Hepatic stellate cell (primary cell): ENCODE measurements around the gene EIF4E1B.

Experiments
- DNase-seq: peaks from one replicate; pipeline ENCODE4 v3.0.0; 2011; ENCODE audit warnings: low spot score

Gene EIF4E1B

GRCh38 chr5:176691524-176691923, 61.0 kb downstream of the EIF4E1B start:
- DNase-seq = no peak

DNA sequence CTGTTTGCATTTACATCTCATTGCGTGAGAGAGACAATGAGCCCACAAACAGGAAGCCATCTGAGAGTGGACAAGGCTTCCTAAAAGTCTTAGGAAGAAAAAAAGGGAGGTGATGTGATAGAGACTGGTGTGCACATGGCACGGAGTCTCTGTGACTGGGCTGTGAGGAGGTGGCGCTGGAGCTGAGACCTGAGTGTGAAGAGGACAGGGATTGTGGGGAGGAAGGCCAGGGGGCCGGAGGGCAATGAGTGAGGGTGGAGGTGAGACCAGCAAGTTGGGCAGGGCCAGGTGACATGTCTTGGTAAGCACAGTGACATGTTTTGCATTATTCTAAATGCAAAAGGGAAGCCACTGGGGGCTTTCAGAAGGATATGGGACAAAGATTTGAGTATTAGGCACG, 61.9 kb downstream of the EIF4E1B start:
- no peak for DNase-seq

DNA sequence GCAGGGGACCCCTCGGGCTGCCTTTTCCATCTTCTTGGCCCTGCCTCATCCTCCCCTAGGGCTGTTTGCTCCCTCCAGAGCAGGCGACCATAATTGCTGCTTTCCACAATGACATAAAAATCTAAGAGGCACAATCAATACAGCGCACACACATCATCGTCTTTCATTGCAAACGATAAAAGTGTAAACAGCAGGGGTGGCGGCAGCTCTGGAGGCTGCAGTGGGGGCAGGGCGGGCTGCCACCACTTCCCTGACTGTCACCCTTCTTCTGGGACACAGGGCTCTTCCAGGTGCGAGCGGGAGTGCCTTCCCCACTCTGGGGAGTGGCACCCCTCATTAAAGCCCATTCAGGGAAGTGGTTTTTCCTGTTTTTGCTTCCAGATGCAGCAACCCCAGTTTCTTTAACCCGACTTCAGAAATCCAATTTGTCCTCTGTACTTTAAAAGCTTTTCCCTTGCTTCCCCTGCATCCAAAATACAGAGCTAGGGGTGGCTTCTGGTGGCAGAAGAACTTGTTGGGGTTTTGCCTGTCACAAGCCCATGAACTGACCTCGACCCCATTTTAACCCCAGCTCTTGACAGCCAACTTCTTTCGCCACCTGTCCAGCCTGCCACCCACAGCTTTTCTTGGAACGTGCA, 62.5 kb downstream of the EIF4E1B start:
- DNase-seq = no peak

DNA sequence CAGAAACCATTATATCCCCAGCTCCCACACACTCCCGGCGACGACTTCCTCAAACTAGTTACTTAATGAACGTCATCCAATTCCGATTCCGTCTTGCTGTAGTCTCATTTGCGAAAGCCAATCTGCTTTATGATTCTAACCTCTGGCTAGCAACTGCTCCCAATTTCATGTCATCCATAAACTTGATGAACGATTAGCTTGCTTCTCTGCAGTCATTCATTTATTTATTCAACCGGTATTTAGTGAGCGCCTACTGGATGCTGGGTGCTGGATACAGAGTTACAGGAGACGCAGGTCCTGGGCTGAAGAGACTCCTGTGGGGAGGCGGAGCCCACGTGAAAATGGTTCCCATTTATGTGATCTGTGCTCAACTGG, 63.0 kb downstream of the EIF4E1B start:
- DNase-seq = no peak

DNA sequence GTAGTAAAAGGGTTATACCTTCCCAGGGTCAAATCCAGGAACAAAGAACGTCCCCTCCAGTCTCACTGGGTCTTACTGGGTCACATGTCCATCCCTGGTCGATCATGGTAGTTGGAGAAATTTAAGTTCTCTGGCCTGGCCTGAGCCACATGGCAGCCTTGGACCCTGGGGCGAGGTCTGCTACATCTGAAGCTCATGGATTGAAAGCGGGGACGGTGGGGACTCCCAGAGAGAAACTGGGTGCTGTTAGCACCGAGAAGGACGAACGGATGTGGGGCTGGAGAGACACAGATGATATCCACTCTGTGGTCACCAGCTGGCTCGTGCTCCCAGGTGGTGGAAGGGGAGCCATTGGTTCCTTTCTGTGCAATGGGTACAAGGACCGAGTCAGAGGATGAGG, 63.7 kb downstream of the EIF4E1B start:
- no peak for DNase-seq

DNA sequence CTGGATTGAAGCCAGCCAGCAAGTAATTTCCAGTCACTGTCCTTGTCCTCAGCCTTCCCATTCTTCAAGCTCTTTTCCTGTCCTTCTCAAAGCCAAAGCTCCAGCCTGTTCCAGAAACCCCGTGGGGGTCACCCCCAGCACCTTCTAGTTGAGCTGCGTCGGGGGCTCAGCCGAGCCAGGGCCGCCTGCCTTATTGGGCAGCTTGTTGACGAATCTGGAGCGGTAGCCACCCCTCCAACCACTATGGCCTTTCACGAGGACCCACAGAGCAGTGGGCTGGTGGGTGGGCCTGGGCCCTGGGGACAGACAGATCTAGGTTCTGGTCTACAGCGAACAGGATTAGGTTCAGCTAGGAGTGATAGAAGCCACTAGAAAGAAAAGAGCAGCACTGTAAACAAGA, 64.2 kb downstream of the EIF4E1B start:
- DNase-seq = no peak

DNA sequence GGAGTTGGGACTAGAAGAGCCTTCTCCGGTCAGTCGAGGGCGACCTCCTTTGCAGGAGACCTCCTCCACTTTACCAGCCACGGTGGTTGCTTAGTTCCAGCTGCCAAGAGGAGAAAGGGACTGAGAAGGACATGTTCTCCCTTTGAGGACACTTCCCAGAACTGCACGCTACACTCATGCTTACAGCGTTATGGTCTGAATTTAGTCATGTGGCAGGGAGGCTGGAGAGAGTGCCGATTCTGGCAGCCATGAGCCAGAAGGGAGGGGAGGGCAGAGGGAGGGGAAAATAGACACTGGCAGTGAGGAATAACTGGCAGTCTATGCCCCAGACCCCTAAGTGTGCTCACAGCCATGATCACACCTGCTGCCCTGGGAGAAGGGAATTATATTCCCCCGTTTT, 64.6 kb downstream of the EIF4E1B start:
- DNase-seq = no peak
